ENCODE measurements around the gene RABGAP1L. TPM values are rescaled to one million over a fixed set of nuclear protein-coding genes. Genes with fewer than 3 reads are reported as not detected.

RABGAP1L gene
- polyA plus RNA-seq, 3 donors, result 35.2 to 75.3 (median 63.3) TPM

DNA sequence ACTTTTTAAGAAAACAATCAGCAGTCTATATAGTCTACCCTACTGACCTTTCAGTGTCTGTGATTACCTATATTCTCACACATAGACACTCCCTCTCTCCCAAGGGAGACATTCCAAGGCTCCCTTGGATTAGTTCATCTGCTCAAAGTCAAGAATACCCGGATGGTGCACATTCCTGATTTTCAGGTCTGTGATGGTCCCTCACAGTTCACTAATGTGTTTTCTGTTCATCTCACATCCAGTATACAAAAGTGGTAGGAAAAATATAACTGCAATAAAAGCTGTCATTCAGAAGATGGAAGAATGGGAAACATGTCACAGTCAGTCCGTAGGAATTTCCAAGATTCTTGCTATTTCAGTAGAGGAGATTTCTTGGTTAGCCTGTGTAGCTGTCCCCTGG, 616.3 kb downstream of the RABGAP1L start:
- H3K4me1 Mint-ChIP-seq, result peaks cover 2% of the 10 kb centered on the region
- H3K9me3 Mint-ChIP-seq, result peaks cover 0 to 1% (median 0%) of the 10 kb centered on the region in 7 donors
- H2AFZ ChIP-seq (ENCODE audit: insufficient read depth, low read depth, low read length, poor library complexity, severe bottlenecking), result no peak overlapping the region
- no peaks in the 10 kb centered on the region for H3K36me3 ChIP-seq (replicated peaks in 1 of 2; ENCODE audit: control insufficient read depth in 1 of 2, insufficient read depth in 2 of 2, low read length in 2 of 2)
- no CpG with 5 or more reads among the region's 2 CpGs for WGBS (ENCODE audit: insufficient coverage)
- no peak overlapping the region for H3K27ac Mint-ChIP-seq
- TF ChIP-seq, protein P1, sequence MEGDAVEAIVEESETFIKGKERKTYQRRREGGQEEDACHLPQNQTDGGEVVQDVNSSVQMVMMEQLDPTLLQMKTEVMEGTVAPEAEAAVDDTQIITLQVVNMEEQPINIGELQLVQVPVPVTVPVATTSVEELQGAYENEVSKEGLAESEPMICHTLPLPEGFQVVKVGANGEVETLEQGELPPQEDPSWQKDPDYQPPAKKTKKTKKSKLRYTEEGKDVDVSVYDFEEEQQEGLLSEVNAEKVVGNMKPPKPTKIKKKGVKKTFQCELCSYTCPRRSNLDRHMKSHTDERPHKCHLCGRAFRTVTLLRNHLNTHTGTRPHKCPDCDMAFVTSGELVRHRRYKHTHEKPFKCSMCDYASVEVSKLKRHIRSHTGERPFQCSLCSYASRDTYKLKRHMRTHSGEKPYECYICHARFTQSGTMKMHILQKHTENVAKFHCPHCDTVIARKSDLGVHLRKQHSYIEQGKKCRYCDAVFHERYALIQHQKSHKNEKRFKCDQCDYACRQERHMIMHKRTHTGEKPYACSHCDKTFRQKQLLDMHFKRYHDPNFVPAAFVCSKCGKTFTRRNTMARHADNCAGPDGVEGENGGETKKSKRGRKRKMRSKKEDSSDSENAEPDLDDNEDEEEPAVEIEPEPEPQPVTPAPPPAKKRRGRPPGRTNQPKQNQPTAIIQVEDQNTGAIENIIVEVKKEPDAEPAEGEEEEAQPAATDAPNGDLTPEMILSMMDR (IDR thresholded peaks at IDR 0.05), result no peak
- H3K36me3 Mint-ChIP-seq, result no peaks in the 10 kb centered on the region
- intact Hi-C loops (cut with micrococcal nuclease), result no loop called here
- H3K27ac ChIP-seq (ENCODE audit: low read depth in 1 of 2, low read length in 2 of 2), result no peak overlapping the region
- H3K4me3 ChIP-seq (replicated peaks in 1 of 3; ENCODE audit: low read depth in 2 of 3, low read length in 3 of 3), result no peak overlapping the region
- no peak overlapping the region for H3K4me2 ChIP-seq (replicated peaks; ENCODE audit: extremely low read depth, low read length, poor library complexity, severe bottlenecking)
- H3K9me3 ChIP-seq (replicated peaks in 1 of 2; ENCODE audit: control insufficient read depth in 1 of 2, insufficient read depth in 1 of 2, low read length in 2 of 2), result no peaks in the 10 kb centered on the region
- no peak overlapping the region for H3K4me3 Mint-ChIP-seq
- no peaks in the 10 kb centered on the region for H3K27me3 ChIP-seq (ENCODE audit: control insufficient read depth in 2 of 2, insufficient read depth in 2 of 2, low read length in 2 of 2)
- no peaks in the 10 kb centered on the region for H3K4me1 ChIP-seq (ENCODE audit: control insufficient read depth in 1 of 2, insufficient read depth in 2 of 2, low read length in 2 of 2)
- DNase-seq, result no peak
- H3K9ac ChIP-seq (ENCODE audit: insufficient read depth, low read length, poor library complexity, severe bottlenecking), result no peak overlapping the region
- no peaks in the 10 kb centered on the region for H4K20me1 ChIP-seq (ENCODE audit: insufficient read depth, low read length)
- H3K79me2 ChIP-seq (ENCODE audit: insufficient read depth, low read length), result no peaks in the 10 kb centered on the region
- peaks cover 0 to 2% (median 0%) of the 10 kb centered on the region in 3 donors for H3K27me3 Mint-ChIP-seq (ENCODE audit: low read depth in 3 of 3)

DNA sequence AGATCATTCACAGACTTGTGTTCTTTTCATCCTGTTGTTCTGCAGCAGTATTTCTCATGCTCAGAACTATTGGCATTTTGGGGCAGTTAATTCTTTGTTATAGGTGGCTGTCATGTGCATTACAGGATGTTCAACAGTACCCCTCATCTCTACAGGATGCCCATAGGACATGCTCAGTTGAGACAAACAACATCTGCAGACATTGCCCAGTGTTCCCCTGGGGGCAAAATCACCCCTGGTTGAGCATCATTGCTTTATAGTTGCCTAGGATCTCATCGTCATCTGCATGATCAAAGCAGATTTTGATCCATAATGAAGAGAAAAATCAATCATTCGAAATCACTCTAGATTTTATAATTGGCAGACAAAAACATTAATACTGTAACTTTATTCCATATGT, 617.9 kb downstream of the RABGAP1L start:
- Mint-ChIP-seq H3K27ac (peak overlapping the region in 1 of 7 donors; percentile 12), H3K4me3 (no peak overlapping the region), H3K36me3 (no peaks in the 10 kb centered on the region), H3K4me1 (peaks cover 2% of the 10 kb centered on the region), H3K9me3 (peaks cover 0 to 3% (median 0%) of the 10 kb centered on the region in 7 donors), H3K27me3 (ENCODE audit: low read depth in 3 of 3) (peaks cover 0 to 2% (median 0%) of the 10 kb centered on the region in 3 donors)
- H4K20me1 ChIP-seq (ENCODE audit: insufficient read depth, low read length), result no peaks in the 10 kb centered on the region
- no peaks in the 10 kb centered on the region for H3K36me3 ChIP-seq (replicated peaks in 1 of 2; ENCODE audit: control insufficient read depth in 1 of 2, insufficient read depth in 2 of 2, low read length in 2 of 2)
- no peak overlapping the region for H3K9ac ChIP-seq (ENCODE audit: insufficient read depth, low read length, poor library complexity, severe bottlenecking)
- no peak overlapping the region for H3K27ac ChIP-seq (ENCODE audit: low read depth in 1 of 2, low read length in 2 of 2)
- H3K4me3 ChIP-seq (replicated peaks in 1 of 3; ENCODE audit: low read depth in 2 of 3, low read length in 3 of 3), result no peak overlapping the region
- H3K4me1 ChIP-seq (ENCODE audit: control insufficient read depth in 1 of 2, insufficient read depth in 2 of 2, low read length in 2 of 2), result no peaks in the 10 kb centered on the region
- TF ChIP-seq, protein P1 (IDR thresholded peaks at IDR 0.05), result no peak
- no peaks in the 10 kb centered on the region for H3K79me2 ChIP-seq (ENCODE audit: insufficient read depth, low read length)
- no peak overlapping the region for H2AFZ ChIP-seq (ENCODE audit: insufficient read depth, low read depth, low read length, poor library complexity, severe bottlenecking)
- H3K4me2 ChIP-seq (replicated peaks; ENCODE audit: extremely low read depth, low read length, poor library complexity, severe bottlenecking), result no peak overlapping the region
- no CpG with 5 or more reads among the region's 2 CpGs for WGBS (ENCODE audit: insufficient coverage)
- no peaks in the 10 kb centered on the region for H3K27me3 ChIP-seq (ENCODE audit: control insufficient read depth in 2 of 2, insufficient read depth in 2 of 2, low read length in 2 of 2)
- intact Hi-C loops (cut with micrococcal nuclease), result no loop called here
- no peaks in the 10 kb centered on the region for H3K9me3 ChIP-seq (replicated peaks in 1 of 2; ENCODE audit: control insufficient read depth in 1 of 2, insufficient read depth in 1 of 2, low read length in 2 of 2)
- no peak for DNase-seq

Data from CD14-positive monocyte (primary cell).